Effector memory CD4-positive, alpha-beta T cell (primary cell): ENCODE results near the gene PFDN6.
A peak's percentile ranks its signal among the peaks of the same experiment; 100 is the strongest.

ENCODE experiments used
- DNase-seq, 3 donors: peaks; one replicate each; pipeline ENCODE4 v3.0.0-alpha.2; 2020
- H3K27ac ChIP-seq: 2 replicates; pipeline ENCODE4 v1.7.0; 2013; ENCODE audit warnings: mild to moderate bottlenecking, low read length, moderate library complexity; ENCODE audit not compliant: insufficient read depth, poor library complexity, severe bottlenecking
- H3K27me3 ChIP-seq: replicated peaks from 2 replicates; pipeline ENCODE4 v1.7.0; 2013; ENCODE audit warnings: mild to moderate bottlenecking, low read length; ENCODE audit not compliant: insufficient read depth, control insufficient read depth, poor library complexity, severe bottlenecking
- H3K36me3 ChIP-seq: 2 replicates; pipeline ENCODE4 v1.7.0; 2013; ENCODE audit warnings: mild to moderate bottlenecking, low read length, moderate library complexity; ENCODE audit not compliant: control insufficient read depth, insufficient read depth
- H3K4me1 ChIP-seq: 2 replicates; pipeline ENCODE4 v1.7.0; 2013; ENCODE audit warnings: low read length, mild to moderate bottlenecking; ENCODE audit not compliant: control insufficient read depth, insufficient read depth, poor library complexity, severe bottlenecking
- H3K4me3 ChIP-seq: 2 replicates; pipeline ENCODE4 v1.7.0; 2013; ENCODE audit warnings: low read length, low read depth, mild to moderate bottlenecking; ENCODE audit not compliant: insufficient read depth, poor library complexity, severe bottlenecking
- H3K9me3 ChIP-seq: 2 replicates; pipeline ENCODE4 v1.7.0; 2013; ENCODE audit warnings: mild to moderate bottlenecking, low read length, moderate library complexity; ENCODE audit not compliant: control insufficient read depth
- total RNA-seq, 3 donors: gene quantifications; one replicate each; lab custom pipeline; 2026; lab: John Stamatoyannopoulos, UW

PFDN6 gene
- 10.0 to 20.7 (median 17.8) reads per million in 3 donors for total RNA-seq

- peak; percentile 59 to 78 (median 77) for DNase-seq
- no peaks in the 10 kb centered on the region for H3K9me3 ChIP-seq
- H3K4me1 ChIP-seq: peaks cover 8% of the 10 kb centered on the region
- peaks cover 41% of the 10 kb centered on the region for H3K36me3 ChIP-seq
- peak within 1 kb of the TSS; percentile 81 for H3K27ac ChIP-seq
- peak within 1 kb of the TSS; percentile 74 for H3K4me3 ChIP-seq
- H3K27me3 ChIP-seq: no peaks in the 10 kb centered on the region
Observed at GRCh38 chr6:33288921-33289783, at the start of gene PFDN6, which contains the start of gene WDR46. TSS of gene PFDN6 (plus strand) at chr6:33289601. CDS start at chr6:33289857, 256 bp downstream. TSS of gene WDR46 (minus strand) at chr6:33289239. CDS start at chr6:33289170, 69 bp downstream.

- no peaks in the 10 kb centered on the region for H3K4me1 ChIP-seq
- no peaks in the 10 kb centered on the region for H3K36me3 ChIP-seq
Observed at GRCh38 chr6:33241968-33242367, 47.4 kb upstream of the PFDN6 start.

GRCh38 chr6:33243476-33243875 is 45.9 kb upstream of the PFDN6 start:
- DNase-seq: no peak
- Histone ChIP-seq H3K9me3 (no peaks in the 10 kb centered on the region), H3K27me3 (no peaks in the 10 kb centered on the region)

More at GRCh38 chr6:33241968-33242367, 47.4 kb upstream of the PFDN6 start:
- Histone ChIP-seq H3K27ac (no peak overlapping the region), H3K9me3 (no peaks in the 10 kb centered on the region), H3K4me3 (no peak overlapping the region), H3K27me3 (no peaks in the 10 kb centered on the region)
- no peak for DNase-seq

GRCh38 chr6:33247977-33248642 is 41.3 kb upstream of the PFDN6 start:
- Histone ChIP-seq H3K27me3 (no peaks in the 10 kb centered on the region), H3K4me1 (peaks cover 24% of the 10 kb centered on the region), H3K9me3 (no peaks in the 10 kb centered on the region), H3K36me3 (peaks cover 4% of the 10 kb centered on the region), H3K4me3 (peak overlapping the region; percentile 60), H3K27ac (peak overlapping the region; percentile 95)
- DNase-seq: peak; percentile 69 to 82 (median 77)

More at GRCh38 chr6:33243476-33243875, 45.9 kb upstream of the PFDN6 start:
- peaks cover 6% of the 10 kb centered on the region for H3K4me1 ChIP-seq
- no peak overlapping the region for H3K27ac ChIP-seq
- no peaks in the 10 kb centered on the region for H3K36me3 ChIP-seq
- H3K4me3 ChIP-seq: no peak overlapping the region

- Histone ChIP-seq H3K27ac (peak overlapping the region; percentile 95), H3K27me3 (no peaks in the 10 kb centered on the region)
Observed at GRCh38 chr6:33248643-33248931, 40.8 kb upstream of the PFDN6 start.

GRCh38 chr6:33248932-33249731 is 40.3 kb upstream of the PFDN6 start:
- Histone ChIP-seq H3K4me3 (peak overlapping the region; percentile 60), H3K36me3 (peaks cover 4% of the 10 kb centered on the region), H3K27ac (peak overlapping the region; percentile 95), H3K4me1 (peaks cover 24% of the 10 kb centered on the region), H3K9me3 (no peaks in the 10 kb centered on the region), H3K27me3 (no peaks in the 10 kb centered on the region)
- DNase-seq: peak; percentile 94 to 96 (median 95)

More at GRCh38 chr6:33248643-33248931, 40.8 kb upstream of the PFDN6 start:
- Histone ChIP-seq H3K36me3 (peaks cover 4% of the 10 kb centered on the region), H3K4me3 (peak overlapping the region; percentile 60), H3K9me3 (no peaks in the 10 kb centered on the region), H3K4me1 (peaks cover 24% of the 10 kb centered on the region)
- peak in 2 of 3 donors; percentile 9 to 29 for DNase-seq

- peaks cover 24% of the 10 kb centered on the region for H3K4me1 ChIP-seq
- peak overlapping the region; percentile 87 for H3K27ac ChIP-seq
- no peak for DNase-seq
- H3K4me3 ChIP-seq: peak overlapping the region; percentile 54
- no peaks in the 10 kb centered on the region for H3K27me3 ChIP-seq
- H3K9me3 ChIP-seq: no peaks in the 10 kb centered on the region
- peaks cover 4% of the 10 kb centered on the region for H3K36me3 ChIP-seq
Observed at GRCh38 chr6:33249732-33250630, 39.4 kb upstream of the PFDN6 start.

GRCh38 chr6:33250731-33251130 is 38.7 kb upstream of the PFDN6 start:
- DNase-seq: no peak
- H3K36me3 ChIP-seq: peaks cover 4% of the 10 kb centered on the region
- H3K27ac ChIP-seq: no peak overlapping the region
- H3K9me3 ChIP-seq: no peaks in the 10 kb centered on the region
- no peak overlapping the region for H3K4me3 ChIP-seq
- H3K4me1 ChIP-seq: peaks cover 24% of the 10 kb centered on the region
- no peaks in the 10 kb centered on the region for H3K27me3 ChIP-seq
